HCT116 (cell line): ENCODE measurements around the gene KCNJ1. TPM values are rescaled to one million over a fixed set of nuclear protein-coding genes. Genes with fewer than 3 reads are reported as not detected.

Experiments
- ATAC-seq: fragments of 200-7000 bp; cut with Tn5 transposase; 2 replicates; pipeline ENCODE4 v1.9.1; 2020; ENCODE audit warnings: mild to moderate bottlenecking, moderate library complexity
- BruUV-seq: library from RNA; stranded (reverse); fragments of 400-500 nt; replicated peaks from 2 replicates; lab custom pipeline; 2021; lab: Mats Ljungman, UMichigan
- CTCF ChIA-PET: fragments of 300-600 bp; sonication (Branson Sonifier 250); formaldehyde crosslinking; loops from one replicate; lab custom pipeline; 2021; ENCODE audit warnings: antibody characterized with exemption; lab: Charles Lee
- POLR2A ChIA-PET: fragments of 300-600, 350-600 bp; sonication (Branson Sonifier 250); formaldehyde crosslinking; loops from one replicate; lab custom pipeline; 2021; ENCODE audit warnings: antibody characterized with exemption; lab: Charles Lee
- RAD21 ChIA-PET, 2 experiments: fragments of 300-600 bp; sonication (Branson Sonifier 250); formaldehyde crosslinking; loops; one replicate each; lab custom pipeline; 2023; ENCODE audit warnings: low total read pairs in 2 of 2; ENCODE audit not compliant: uncharacterized antibody in 2 of 2, unreplicated experiment in 2 of 2, low non-redundant PET in 1 of 2; lab: Charles Lee
- DNase-seq: peaks from one replicate; pipeline ENCODE4 v3.0.0-alpha.2; 2010; ENCODE audit warnings: low read depth, low spot score
- H2AFZ ChIP-seq: fragments of 200-600 bp; shearing (Covaris generic), sonication (generic); 2 replicates; pipeline ENCODE4 v1.6.1; 2017; ENCODE audit warnings: low read depth, mixed run types, mixed read lengths, antibody characterized with exemption, low read length; ENCODE audit not compliant: poor library complexity, severe bottlenecking
- H3K27ac ChIP-seq: 2 replicates; pipeline ENCODE4 v1.5.1; 2012; ENCODE audit warnings: low read depth, low read length
- H3K27me3 ChIP-seq: fragments of 200-600 bp; sonication (generic); 2 replicates; pipeline ENCODE4 v1.6.1; 2016; ENCODE audit warnings: mixed run types, low read length, mixed read lengths; ENCODE audit not compliant: insufficient read depth
- H3K36me3 ChIP-seq, 2 experiments: fragments of 200-500 bp in 1 of 2; fragments of 200-600 bp in 1 of 2; sonication (Bioruptor generic) in 1 of 2; sonication (generic) in 1 of 2; 2 replicates each; pipeline versions ENCODE4 v1.5.1 to v1.6.1; 2014 to 2016; ENCODE audit warnings: low read length in 2 of 2, inconsistent platforms in 1 of 2, mixed read lengths in 1 of 2, mixed run types in 1 of 2; ENCODE audit not compliant: insufficient read depth in 2 of 2, control insufficient read depth in 1 of 2
- H3K4me1 ChIP-seq, 2 experiments: fragments of 200-600 bp in 1 of 2; sonication (generic) in 1 of 2; 2 replicates each; pipeline versions ENCODE4 v1.5.1 to v1.6.1; 2012 to 2017; ENCODE audit warnings: low read length in 2 of 2, inconsistent platforms in 1 of 2, mild to moderate bottlenecking in 1 of 2, mixed read lengths in 1 of 2, mixed run types in 1 of 2, moderate library complexity in 1 of 2; ENCODE audit not compliant: insufficient read depth in 2 of 2, control insufficient read depth in 1 of 2
- H3K4me2 ChIP-seq: fragments of 200-600 bp; sonication (generic); 2 replicates; pipeline ENCODE4 v1.6.1; 2017; ENCODE audit warnings: mixed run types, low read length, mixed read lengths
- H3K4me3 ChIP-seq, 2 experiments: fragments of 200-600 bp in 1 of 2; sonication (generic) in 1 of 2; replicated peaks in 1 of 2; 2 replicates each; pipeline ENCODE4 v1.5.1; 2011 to 2016; ENCODE audit warnings: low read length in 2 of 2, control low read depth in 1 of 2, low read depth in 1 of 2, mild to moderate bottlenecking in 1 of 2, mixed read lengths in 1 of 2, mixed run types in 1 of 2
- H3K79me2 ChIP-seq: fragments of 200-600 bp; sonication (generic); 2 replicates; pipeline ENCODE4 v1.6.1; 2017; ENCODE audit warnings: mild to moderate bottlenecking, mixed run types, low read length, moderate library complexity, mixed read lengths; ENCODE audit not compliant: insufficient read depth
- H3K9ac ChIP-seq: fragments of 200-600 bp; sonication (generic); 2 replicates; pipeline ENCODE4 v1.6.1; 2016; ENCODE audit warnings: low read length, mixed read lengths
- H3K9me2 ChIP-seq: fragments of 200-600 bp; sonication (generic), shearing (Covaris generic); 2 replicates; pipeline ENCODE4 v1.6.1; 2017; ENCODE audit warnings: mixed run types, mild to moderate bottlenecking, moderate library complexity; ENCODE audit not compliant: insufficient read depth
- H3K9me3 ChIP-seq, 2 experiments: fragments of 200-500 bp in 1 of 2; fragments of 200-600 bp in 1 of 2; sonication (Bioruptor generic) in 1 of 2; sonication (generic) in 1 of 2; 2 replicates each; pipeline ENCODE4 v1.6.1; 2014 to 2017; ENCODE audit warnings: low read length in 2 of 2, mixed read lengths in 2 of 2, inconsistent platforms in 1 of 2, low read depth in 1 of 2, mild to moderate bottlenecking in 1 of 2, mixed run types in 1 of 2, moderate library complexity in 1 of 2; ENCODE audit not compliant: control insufficient read depth in 1 of 2, insufficient read depth in 1 of 2
- H4K20me1 ChIP-seq: fragments of 200-600 bp; sonication (generic), shearing (Covaris generic); 2 replicates; pipeline ENCODE4 v1.6.1; 2017; ENCODE audit warnings: mixed run types, mild to moderate bottlenecking, moderate library complexity; ENCODE audit not compliant: insufficient read depth
- CBX3 ChIP-seq: IDR thresholded peaks from 2 replicates; pipeline ENCODE4 v1.6.1; 2012; ENCODE audit warnings: low read depth
- EZH2 ChIP-seq: fragments of 200-600 bp; sonication (generic); IDR thresholded peaks from 2 replicates; pipeline ENCODE4 v1.6.1; 2017; ENCODE audit warnings: antibody characterized with exemption, mixed run types
- EZH2phosphoT487 ChIP-seq: fragments of 200-600 bp; IDR thresholded peaks from 2 replicates; pipeline ENCODE4 v1.6.1; 2018; ENCODE audit warnings: antibody characterized with exemption, borderline replicate concordance
- POLR2AphosphoS5 ChIP-seq: IDR thresholded peaks from 2 replicates; pipeline ENCODE4 v1.6.1; 2011; ENCODE audit warnings: mild to moderate bottlenecking, low read depth, low read length, moderate library complexity
- REST ChIP-seq: IDR thresholded peaks from 2 replicates; pipeline ENCODE4 v1.6.1; 2012; ENCODE audit warnings: low read depth
- SIN3A ChIP-seq: IDR thresholded peaks from 2 replicates; pipeline ENCODE4 v1.6.1; 2012; ENCODE audit warnings: low read depth
- SP1 ChIP-seq: IDR thresholded peaks from 2 replicates; pipeline ENCODE4 v1.6.1; 2012; ENCODE audit warnings: low read depth
- ZBTB33 ChIP-seq: IDR thresholded peaks from 2 replicates; pipeline ENCODE4 v1.6.1; 2011; ENCODE audit warnings: mild to moderate bottlenecking, low read length, moderate library complexity; ENCODE audit not compliant: insufficient replicate concordance; ENCODE audit errors: extremely low read depth
- intact Hi-C: fragments of 100-400 bp; cut with micrococcal nuclease; formaldehyde crosslinking; loops from 2 replicates; pipeline ENCODE4 v1.10.0; 2022
- total RNA-seq: library from RNA; stranded (reverse); gene quantifications from one replicate; pipeline ENCODE4 v1.2.1, GENCODE V29; 2021; ENCODE audit not compliant: unreplicated experiment

KCNJ1 gene
- total RNA-seq, 1 experiment from 2014 or later: 0.15 TPM

- no peak overlapping the region for H3K9ac ChIP-seq
- H3K79me2 ChIP-seq: no peaks in the 10 kb centered on the region
- no peak for TF ChIP-seq CBX3
- no peak for TF ChIP-seq POLR2AphosphoS5
- no peak for TF ChIP-seq SIN3A
- TF ChIP-seq ZBTB33: no peak
- TF ChIP-seq SP1: no peak
- no peak for TF ChIP-seq EZH2
- no peak for TF ChIP-seq EZH2phosphoT487
- no peak for TF ChIP-seq REST
- H3K4me1 ChIP-seq: no peaks in the 10 kb centered on the region
- no peak overlapping the region for H3K27ac ChIP-seq
- RAD21 ChIA-PET: interaction anchor here (0.7 to 1.8 kb wide), 4 partner anchors 22 to 448 kb away, joined by 3 to 22 read pairs (median 4); no protein-coding TSS in a partner anchor
- H2AFZ ChIP-seq: no peak overlapping the region
- no peaks in the 10 kb centered on the region for H3K9me2 ChIP-seq
- no peak for DNase-seq
- BruUV-seq: no TSS peak
- H4K20me1 ChIP-seq: no peaks in the 10 kb centered on the region
- H3K27me3 ChIP-seq: no peaks in the 10 kb centered on the region
- intact Hi-C loops: loop anchor here (1.0 to 2.0 kb wide), 4 partner anchors 23 to 866 kb away; no protein-coding TSS in a partner anchor
- H3K36me3 ChIP-seq: no peaks in the 10 kb centered on the region
- POLR2A ChIA-PET: interaction anchor here (1.1 kb wide), 1 partner anchor 72 kb away, joined by 3 read pairs; no protein-coding TSS in a partner anchor
- H3K4me3 ChIP-seq: no peak overlapping the region
- CTCF ChIA-PET: interaction anchor here (0.9 to 5.7 kb wide), 9 partner anchors 9 to 477 kb away, joined by 3 to 213 read pairs (median 7); no protein-coding TSS in a partner anchor
- H3K4me2 ChIP-seq: peak overlapping the region; percentile 42; the same call in 1 of the 2 replicates
- no peaks in the 10 kb centered on the region for H3K9me3 ChIP-seq
- no peak for ATAC-seq
Measured at GRCh38 chr11:128884054-128884453, 17.0 kb upstream of the KCNJ1 start.
